GM18861 (cell line): Measurements from ENCODE around the gene CA10.

Experiments used
- ATAC-seq: cut with Tn5 transposase; IDR thresholded peaks from one replicate; pipeline ENCODE4 v1.9.1; 2021; ENCODE audit not compliant: unreplicated experiment

Gene CA10

GRCh38 chr17:52049051-52049450, 109.5 kb downstream of the CA10 start:
- ATAC-seq, result no peak

GRCh38 chr17:52048137-52048898, 110.2 kb downstream of the CA10 start:
- ATAC-seq, result no peak

- no peak for ATAC-seq
These were observed 111.4 kb downstream of the CA10 start for GRCh38 chr17:52047086-52047485.

GRCh38 chr17:52041123-52041617, 117.3 kb downstream of the CA10 start:
- ATAC-seq, result no peak

DNA sequence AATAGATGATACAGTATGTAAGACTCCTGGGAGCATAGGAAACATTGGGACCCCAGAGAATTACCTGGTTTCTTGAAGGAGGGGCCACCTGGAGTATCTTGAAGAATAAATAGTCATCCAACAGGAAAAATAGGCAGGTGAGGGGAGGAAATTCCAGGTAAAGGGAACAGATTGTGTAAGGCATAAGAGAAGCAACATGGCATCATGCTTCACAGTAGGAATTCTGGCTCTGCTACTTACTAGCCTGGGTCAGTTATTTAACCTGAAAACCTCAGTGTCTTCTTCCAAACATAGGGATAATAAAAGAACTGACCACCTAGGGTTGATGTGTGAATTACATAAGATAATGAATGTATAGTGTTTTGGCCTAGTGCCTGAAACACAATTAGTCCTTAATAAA, 122.1 kb downstream of the CA10 start:
- ATAC-seq, result no peak

- no peak for ATAC-seq
These were observed 123.1 kb downstream of the CA10 start for GRCh38 chr17:52035336-52035915.

DNA sequence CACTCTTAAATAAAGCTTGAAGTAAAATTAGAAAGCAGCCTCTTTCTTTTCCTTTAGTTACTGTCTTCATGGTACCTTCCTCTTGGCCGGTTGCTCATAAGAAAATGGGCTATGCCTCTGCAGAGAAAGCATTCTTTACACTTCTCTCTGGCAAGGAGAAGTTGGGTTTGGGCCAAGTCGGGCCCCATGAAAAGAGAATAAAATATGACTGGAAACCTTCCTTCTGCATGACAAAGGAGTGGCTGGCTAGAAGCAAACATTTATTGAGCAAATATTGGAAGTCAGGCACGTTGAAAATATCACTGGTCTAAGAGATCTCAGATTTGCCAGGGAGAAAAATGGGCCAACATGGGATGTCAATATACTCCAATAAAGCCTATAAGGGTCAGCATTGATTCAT, 126.1 kb downstream of the CA10 start:
- no peak for ATAC-seq

DNA sequence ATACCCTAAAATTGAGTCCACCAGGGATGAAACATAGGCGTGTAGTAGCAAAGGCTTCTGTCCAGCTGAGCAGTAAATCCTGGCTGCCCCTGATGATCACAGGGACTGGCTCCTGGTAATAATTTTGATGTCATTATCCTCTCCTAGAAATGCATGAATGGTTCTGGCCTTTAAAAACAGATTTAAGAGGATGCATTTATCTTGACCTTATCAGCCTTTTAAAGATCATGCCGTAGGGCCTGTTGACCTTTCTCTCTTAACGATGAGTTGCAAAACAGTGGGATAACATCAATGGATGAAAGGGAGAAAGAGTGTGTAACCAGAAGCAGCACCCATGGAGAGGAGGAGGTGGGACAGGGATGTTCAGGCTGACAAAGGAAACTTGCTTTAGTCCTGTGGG, 128.5 kb downstream of the CA10 start:
- ATAC-seq, result no peak

- ATAC-seq, result no peak
These were observed 130.8 kb downstream of the CA10 start for GRCh38 chr17:52027620-52028295.

- no peak for ATAC-seq
These were observed 131.4 kb downstream of the CA10 start for GRCh38 chr17:52027081-52027480.

DNA sequence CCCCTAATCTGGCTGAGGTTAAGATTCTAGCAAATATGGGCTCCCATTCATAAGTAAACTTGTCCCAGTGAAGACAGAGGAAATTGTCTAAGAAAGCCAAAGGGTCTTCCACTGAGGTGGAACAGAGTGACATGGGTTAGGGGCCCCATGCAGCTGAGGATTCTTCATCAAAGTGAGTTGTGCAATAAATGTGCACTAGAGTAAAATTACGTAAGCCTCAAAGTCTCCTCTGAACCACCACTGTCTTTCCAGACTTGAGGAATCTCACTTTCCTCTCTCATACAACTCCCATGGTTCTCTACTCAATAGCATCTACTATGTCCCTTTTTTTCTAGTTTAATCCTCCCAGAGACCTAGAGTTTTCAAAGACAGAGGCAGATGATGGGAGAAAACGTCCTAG, 132.4 kb downstream of the CA10 start:
- no peak for ATAC-seq

DNA sequence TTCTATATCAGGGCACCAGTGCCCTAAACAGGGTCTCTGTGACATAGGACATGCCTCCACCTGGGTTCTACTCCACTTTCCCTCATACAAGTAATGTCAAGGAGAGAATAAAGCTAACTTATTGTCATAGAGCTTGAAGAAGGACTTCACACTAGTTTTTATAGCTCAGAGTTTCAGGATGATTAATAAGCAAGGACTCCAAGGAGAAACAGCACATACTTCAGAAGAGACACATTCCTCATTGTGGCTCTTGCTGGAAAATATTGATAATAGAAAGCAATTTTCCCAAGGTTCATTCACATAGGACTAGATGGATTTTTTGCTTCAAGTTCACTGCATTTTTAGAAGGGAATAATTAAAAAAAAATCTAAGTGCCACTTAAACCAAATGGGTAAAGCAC, 133.3 kb downstream of the CA10 start:
- ATAC-seq, result no peak

DNA sequence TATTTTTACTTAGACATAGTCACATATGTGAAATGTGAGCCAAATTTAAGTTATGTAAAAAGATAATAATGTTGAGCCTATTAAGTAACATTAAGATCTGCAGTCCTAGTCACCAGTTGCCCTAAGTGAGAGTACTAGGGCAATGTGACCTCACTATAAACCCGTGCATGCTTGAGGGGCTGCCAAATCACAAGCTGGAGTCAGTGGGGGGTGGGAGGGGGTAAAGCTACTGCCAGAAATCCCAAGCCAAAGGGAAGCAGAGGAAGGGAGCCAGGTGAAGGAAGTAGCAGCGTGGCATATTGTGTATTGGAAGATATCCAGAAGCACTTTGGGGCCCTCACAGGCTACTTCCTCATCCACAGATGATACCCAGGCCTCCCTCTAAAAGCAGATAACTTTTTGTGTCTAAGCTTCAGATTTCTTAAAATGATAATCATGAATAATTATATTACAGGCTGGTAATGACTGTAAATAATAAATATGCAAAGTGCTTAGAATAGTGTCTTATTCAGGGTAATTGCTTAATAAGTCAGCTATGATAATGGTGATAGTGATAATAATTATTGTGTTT, 134.1 kb downstream of the CA10 start:
- ATAC-seq, result no peak

GRCh38 chr17:52011064-52011463, 147.4 kb downstream of the CA10 start:
- ATAC-seq, result no peak

DNA sequence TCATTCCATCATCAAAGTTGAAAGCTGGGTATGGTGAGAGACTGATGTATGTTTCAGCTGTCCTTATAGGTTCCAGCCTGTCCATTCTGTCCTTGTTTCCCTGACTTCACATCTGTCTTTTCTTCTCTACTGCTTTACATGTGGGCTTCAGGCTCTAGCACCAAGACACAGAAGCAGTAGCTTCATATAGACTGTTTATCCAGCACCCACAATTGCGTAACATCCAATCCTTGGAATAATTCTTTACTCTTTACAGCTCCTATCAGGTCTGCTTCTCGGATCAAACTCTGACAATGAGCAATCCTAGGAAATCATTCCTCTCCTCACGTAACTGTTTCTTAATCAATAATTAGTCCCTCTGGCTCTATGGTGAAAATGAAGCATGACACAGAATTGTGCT, 158.9 kb downstream of the CA10 start:
- ATAC-seq, result no peak

DNA sequence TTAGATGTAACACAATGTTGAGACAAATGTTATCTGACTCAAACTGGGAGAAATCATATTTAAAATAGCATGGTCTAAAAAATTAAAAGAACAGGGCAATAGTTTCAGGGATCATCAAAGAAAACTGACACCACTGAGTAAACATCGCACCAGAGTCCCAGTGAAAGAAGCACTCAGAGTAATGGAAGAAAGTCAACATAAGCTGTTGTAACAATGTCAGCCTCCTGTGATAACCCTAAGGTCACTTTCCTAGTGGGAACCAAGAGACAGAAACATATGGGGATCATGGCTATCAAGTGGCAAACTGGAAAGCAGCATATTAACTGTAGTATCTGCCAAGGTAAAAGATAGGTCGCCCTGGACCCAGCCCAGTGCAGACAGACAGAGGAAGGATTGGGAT, 160.8 kb downstream of the CA10 start:
- no peak for ATAC-seq

- no peak for ATAC-seq
These were observed 162.6 kb downstream of the CA10 start for GRCh38 chr17:51995797-51996403.

- ATAC-seq, result no peak
These were observed 165.6 kb downstream of the CA10 start for GRCh38 chr17:51992864-51993416.

GRCh38 chr17:51971121-51971520, 187.4 kb downstream of the CA10 start:
- ATAC-seq, result no peak

DNA sequence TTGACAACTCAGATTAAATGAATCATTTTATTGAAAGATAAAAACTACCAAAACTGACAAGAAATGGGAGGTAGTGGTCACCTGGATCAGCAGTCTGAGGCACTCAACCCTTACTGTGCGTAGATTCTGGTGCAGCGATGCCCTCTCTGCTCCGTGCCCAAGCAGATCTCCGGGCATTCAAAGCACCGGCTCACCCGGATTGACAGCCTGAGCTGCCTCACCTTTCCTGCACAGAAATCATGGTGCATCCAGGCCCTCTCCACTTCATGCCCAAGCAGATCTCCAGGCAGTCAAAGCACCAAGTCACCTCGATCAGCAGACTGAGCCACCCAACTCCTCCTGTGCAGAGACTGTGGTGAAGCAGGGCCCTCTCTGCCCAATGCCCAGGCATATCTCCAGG, 196.8 kb downstream of the CA10 start:
- ATAC-seq, result no peak

DNA sequence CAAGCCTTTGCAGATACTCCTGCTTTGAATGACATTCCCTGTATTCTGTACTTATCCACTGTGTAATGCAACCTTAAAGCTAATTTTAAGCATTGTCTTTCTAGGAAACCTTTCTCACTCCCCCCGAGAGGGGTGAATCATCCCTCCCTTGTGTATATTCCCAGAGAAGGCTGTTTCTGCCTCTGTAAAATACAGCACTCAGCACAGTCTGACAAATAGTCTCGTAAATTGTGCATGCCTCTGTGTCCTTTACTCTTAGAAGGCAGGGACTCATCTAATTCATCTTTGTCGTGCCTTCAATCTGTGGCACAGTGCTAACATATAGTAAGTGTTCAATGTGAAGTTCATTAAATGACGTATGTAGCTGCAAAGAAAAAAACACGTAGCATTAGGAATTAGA, 200.7 kb downstream of the CA10 start:
- no peak for ATAC-seq
